Neural progenitor cell (in vitro differentiated cells): ENCODE measurements around the gene SCGB1C2.

Experiments
- CTCF ChIP-seq: fragments of 200-600 bp; sonication (generic); IDR thresholded peaks from 2 replicates; pipeline ENCODE4 v1.5.1; 2017; ENCODE audit warnings: antibody characterized with exemption, mild to moderate bottlenecking
- EZH2 ChIP-seq: fragments of 200-600 bp; sonication (generic); IDR thresholded peaks from 2 replicates; pipeline ENCODE4 v1.6.1; 2017; ENCODE audit warnings: antibody characterized with exemption, mild to moderate bottlenecking, moderate library complexity
- EZH2phosphoT487 ChIP-seq: fragments of 200-600 bp; sonication (generic); IDR thresholded peaks from 2 replicates; pipeline ENCODE4 v1.6.1; 2017; ENCODE audit warnings: antibody characterized with exemption

- TF ChIP-seq EZH2 (no peak), CTCF (no peak), EZH2phosphoT487 (no peak)
Measured at GRCh38 chr17:151886-152859, 14.8 kb downstream of the SCGB1C2 start.
